AG10803 (cell line): ENCODE measurements around the gene GRAMD1B.
A peak's percentile ranks its signal among the peaks of the same experiment; 100 is the strongest.
"Not testable (repeated sequence)": the region's sequence is repeated elsewhere in the genome, so short reads cannot be mapped to it uniquely, and the experiment has no call there.

Experiments used
- DNase-seq: peaks from one replicate; pipeline ENCODE4 v3.0.0; 2010; ENCODE audit warnings: low read depth
- H3K4me3 ChIP-seq: 2 replicates; pipeline ENCODE4 v1.5.1; 2011; ENCODE audit warnings: mild to moderate bottlenecking, low read length, control low read depth
- TF ChIP-seq, protein P1 (sequence below): conservative IDR thresholded peaks from 2 replicates; pipeline ENCODE4 v1.5.1; 2011; ENCODE audit warnings: mild to moderate bottlenecking, low read length, control low read depth, inconsistent platforms

GRAMD1B gene

DNA sequence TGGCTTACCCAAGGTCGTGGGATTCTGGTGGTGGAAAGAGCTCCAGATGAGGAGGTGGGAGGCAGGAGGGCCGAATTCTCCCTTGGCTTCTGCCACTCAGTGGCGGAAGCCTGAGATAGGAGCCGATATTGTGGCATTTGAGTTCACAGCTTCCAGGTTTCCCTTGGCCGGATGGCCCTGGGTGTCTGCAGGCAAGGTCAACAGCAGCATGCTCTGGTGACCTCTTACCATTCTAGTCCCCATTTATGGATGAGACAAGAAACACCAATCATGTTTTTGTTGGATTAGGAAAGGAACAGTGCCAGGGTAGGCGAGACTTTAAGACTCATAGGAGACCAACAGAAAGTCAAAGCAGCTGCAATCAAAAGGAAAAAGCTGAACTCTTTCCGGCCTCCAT is 89.7 kb downstream of the GRAMD1B start:
- TF ChIP-seq, protein P1, sequence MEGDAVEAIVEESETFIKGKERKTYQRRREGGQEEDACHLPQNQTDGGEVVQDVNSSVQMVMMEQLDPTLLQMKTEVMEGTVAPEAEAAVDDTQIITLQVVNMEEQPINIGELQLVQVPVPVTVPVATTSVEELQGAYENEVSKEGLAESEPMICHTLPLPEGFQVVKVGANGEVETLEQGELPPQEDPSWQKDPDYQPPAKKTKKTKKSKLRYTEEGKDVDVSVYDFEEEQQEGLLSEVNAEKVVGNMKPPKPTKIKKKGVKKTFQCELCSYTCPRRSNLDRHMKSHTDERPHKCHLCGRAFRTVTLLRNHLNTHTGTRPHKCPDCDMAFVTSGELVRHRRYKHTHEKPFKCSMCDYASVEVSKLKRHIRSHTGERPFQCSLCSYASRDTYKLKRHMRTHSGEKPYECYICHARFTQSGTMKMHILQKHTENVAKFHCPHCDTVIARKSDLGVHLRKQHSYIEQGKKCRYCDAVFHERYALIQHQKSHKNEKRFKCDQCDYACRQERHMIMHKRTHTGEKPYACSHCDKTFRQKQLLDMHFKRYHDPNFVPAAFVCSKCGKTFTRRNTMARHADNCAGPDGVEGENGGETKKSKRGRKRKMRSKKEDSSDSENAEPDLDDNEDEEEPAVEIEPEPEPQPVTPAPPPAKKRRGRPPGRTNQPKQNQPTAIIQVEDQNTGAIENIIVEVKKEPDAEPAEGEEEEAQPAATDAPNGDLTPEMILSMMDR = no peak
- DNase-seq = no peak
- H3K4me3 ChIP-seq = no peak overlapping the region

DNA sequence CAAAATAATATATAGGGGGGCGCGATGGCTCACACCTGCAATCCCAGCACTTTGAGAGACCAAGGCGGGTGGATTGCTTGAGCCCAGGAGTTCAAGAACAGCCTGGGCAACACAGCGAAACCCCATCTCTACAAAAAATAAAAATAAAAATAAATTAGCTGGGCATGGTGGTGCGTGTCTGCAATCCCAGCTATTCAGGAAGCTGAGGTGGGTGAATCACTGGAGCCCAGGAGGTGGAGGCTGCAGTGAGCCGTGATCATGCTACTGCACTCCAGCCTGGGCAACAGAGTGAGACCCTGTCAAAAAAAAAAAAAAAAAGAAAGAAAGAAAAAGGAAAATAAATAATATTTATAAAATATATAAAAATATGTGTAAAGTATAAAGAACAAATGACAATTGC is 90.4 kb downstream of the GRAMD1B start:
- not testable (repeated sequence) for H3K4me3 ChIP-seq, DNase-seq

DNA sequence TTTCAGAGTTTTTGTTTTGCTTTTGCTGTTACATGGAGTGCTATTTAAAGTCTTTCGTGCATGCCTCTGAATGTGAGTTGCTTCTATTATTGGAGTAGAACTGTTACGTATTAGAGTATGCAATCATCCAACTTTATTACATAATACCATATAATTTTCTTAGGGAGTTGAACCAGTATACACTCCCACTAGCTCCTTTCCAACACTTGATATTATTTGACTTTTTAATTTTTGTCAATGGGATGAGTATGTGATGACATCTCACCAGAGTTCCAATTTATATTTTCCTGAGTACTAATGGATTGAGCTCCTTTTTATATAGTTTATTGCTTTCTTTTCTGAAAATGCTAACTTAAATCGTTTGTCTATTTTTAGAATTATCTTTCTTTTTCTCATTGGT is 90.9 kb downstream of the GRAMD1B start:
- TF ChIP-seq, protein P1 = no peak
- no peak overlapping the region for H3K4me3 ChIP-seq
- no peak for DNase-seq

DNA sequence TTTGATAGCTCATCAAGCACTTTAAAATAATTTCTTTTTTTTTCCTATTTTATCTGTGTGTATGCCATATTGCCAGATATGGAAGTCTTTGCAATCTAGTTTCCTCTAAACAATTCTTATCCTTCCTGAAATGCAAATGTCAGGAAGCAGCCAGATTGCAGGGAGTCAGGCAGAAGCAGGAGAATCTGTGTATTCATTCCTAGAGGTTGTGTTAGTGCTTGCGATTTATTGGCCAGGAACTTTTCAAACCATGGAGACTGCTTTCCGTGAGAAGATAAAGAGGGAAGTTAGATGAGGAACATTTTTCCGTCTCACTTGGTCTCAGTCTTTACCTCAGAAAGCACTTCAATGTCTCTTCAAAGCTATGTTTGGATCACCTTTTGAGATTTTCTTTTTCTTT is 91.9 kb downstream of the GRAMD1B start:
- TF ChIP-seq, protein P1 = no peak
- H3K4me3 ChIP-seq = no peak overlapping the region

DNA sequence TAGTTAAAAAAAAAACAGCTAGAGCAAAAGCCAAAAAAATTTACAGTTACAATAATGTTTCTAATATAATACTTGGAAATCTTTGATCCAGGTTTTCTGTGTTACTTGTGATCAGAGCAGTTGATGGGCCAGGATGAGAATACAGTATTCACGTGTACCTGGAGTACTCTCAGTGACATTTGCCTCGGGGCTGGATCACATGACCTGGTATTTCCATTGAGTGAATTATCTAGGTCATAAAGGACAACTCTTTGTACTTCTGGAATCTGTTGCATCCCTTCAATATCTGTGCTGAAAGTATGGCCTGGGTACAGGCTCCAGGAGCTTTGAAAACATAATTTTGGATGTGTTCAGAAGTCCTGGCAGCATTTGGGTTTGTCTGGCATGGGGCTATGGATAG is 93.5 kb downstream of the GRAMD1B start:
- TF ChIP-seq, protein P1 = no peak

More for the DNA sequence above, 91.9 kb downstream of the GRAMD1B start:
- no peak for DNase-seq

DNA sequence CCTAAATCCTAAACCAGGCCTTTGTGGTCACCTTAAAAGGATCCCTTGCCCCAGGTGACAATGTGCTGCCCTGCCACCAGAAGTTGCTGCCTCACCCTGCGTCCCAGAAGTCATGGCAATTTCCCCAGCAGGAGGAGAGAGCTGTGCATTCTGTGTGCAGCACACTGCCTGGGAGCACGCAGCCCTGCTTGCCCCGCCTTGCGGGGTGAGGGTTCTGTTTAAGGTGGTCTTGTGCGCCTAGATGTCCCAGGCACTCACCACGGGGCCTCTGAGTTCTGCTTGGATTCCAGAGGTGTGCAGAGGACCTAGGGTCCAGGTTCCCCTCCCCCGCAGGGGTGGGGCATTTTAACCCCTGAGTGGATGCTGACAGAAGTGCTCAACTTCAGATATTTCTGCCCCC is 95.0 kb downstream of the GRAMD1B start:
- DNase-seq = no peak
- H3K4me3 ChIP-seq = peak overlapping the region; percentile 57
- TF ChIP-seq, protein P1 = no peak

More for the DNA sequence above, 93.5 kb downstream of the GRAMD1B start:
- no peak for DNase-seq
- no peak overlapping the region for H3K4me3 ChIP-seq

DNA sequence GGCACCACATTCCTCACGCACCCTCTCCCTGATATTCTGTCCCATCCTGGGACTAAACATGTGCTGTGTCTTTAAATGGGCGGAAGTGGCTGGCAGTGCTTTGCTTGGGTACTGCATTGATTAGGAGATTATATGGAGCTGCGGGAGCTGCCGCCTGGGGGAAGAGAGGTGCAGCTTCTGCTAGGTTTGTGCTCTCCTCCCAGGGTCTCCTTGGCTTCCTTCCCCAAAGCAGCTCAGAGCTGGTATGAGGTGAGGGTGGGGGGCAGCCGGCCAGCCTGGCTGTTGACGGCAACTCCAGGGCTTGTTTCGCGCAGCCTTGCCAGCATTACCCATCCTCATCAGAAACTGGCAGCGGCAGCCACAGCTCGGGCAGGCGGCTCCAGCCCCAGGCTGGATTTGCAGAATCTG is 95.4 kb downstream of the GRAMD1B start:
- TF ChIP-seq, protein P1 = no peak
- peak; percentile 10 for DNase-seq
- H3K4me3 ChIP-seq = peak overlapping the region; percentile 57
